PC-9 (cell line): ENCODE measurements around the gene LMX1A. TPM values are rescaled to one million over a fixed set of nuclear protein-coding genes. Genes with fewer than 3 reads are reported as not detected.

Experiments used
- BruUV-seq: library from RNA; stranded (reverse); fragments of 400-500 nt; replicated peaks from 2 replicates; lab custom pipeline; 2021; lab: Mats Ljungman, UMichigan
- CTCF ChIA-PET: fragments of 300-600 bp; sonication (Branson Sonifier 250); formaldehyde crosslinking; loops from one replicate; lab custom pipeline; 2022; ENCODE audit warnings: antibody characterized with exemption; lab: Charles Lee
- POLR2A ChIA-PET: fragments of 300-600 bp; sonication (Branson Sonifier 250); formaldehyde crosslinking; loops from one replicate; lab custom pipeline; 2022; ENCODE audit warnings: antibody characterized with exemption; ENCODE audit not compliant: unreplicated experiment; lab: Charles Lee
- DNase-seq, 2 experiments: peaks; one replicate each; pipeline versions ENCODE4 v3.0.0 to v3.0.0-alpha.2; 2015 to 2022; ENCODE audit warnings: mixed read lengths in 1 of 2
- H2AFZ ChIP-seq: fragments of 200-600 bp; sonication (generic); 2 replicates; pipeline ENCODE4 v1.8.1; 2017; ENCODE audit warnings: antibody characterized with exemption
- H3F3A ChIP-seq: fragments of 200-600 bp; sonication (generic); 2 replicates; pipeline ENCODE4 v1.8.1; 2017; ENCODE audit warnings: antibody characterized with exemption, mild to moderate bottlenecking, low read depth; ENCODE audit not compliant: insufficient read depth
- H3K27ac ChIP-seq: fragments of 200-600 bp; sonication (generic); 2 replicates; pipeline ENCODE4 v1.6.1; 2016; ENCODE audit warnings: mixed run types
- H3K27me3 ChIP-seq: fragments of 200-600 bp; sonication (generic); 2 replicates; pipeline ENCODE4 v1.6.1; 2016; ENCODE audit warnings: low read depth, mixed run types; ENCODE audit not compliant: insufficient read depth
- H3K36me3 ChIP-seq: fragments of 200-600 bp; sonication (generic); 2 replicates; pipeline ENCODE4 v1.6.1; 2016; ENCODE audit warnings: low read depth, mixed run types
- H3K4me1 ChIP-seq: fragments of 200-600 bp; sonication (generic); replicated peaks from 2 replicates; pipeline ENCODE4 v1.6.1; 2016; ENCODE audit warnings: mixed run types; ENCODE audit not compliant: insufficient read depth
- H3K4me2 ChIP-seq: fragments of 200-600 bp; sonication (generic); 2 replicates; pipeline ENCODE4 v1.6.1; 2017; ENCODE audit warnings: mixed run types
- H3K4me3 ChIP-seq: fragments of 200-600 bp; sonication (generic); 2 replicates; pipeline ENCODE4 v1.6.1; 2016; ENCODE audit warnings: mixed run types
- H3K79me2 ChIP-seq: fragments of 200-600 bp; sonication (generic); 2 replicates; pipeline ENCODE4 v1.6.1; 2017; ENCODE audit warnings: low read depth, mixed run types
- H3K9me2 ChIP-seq: fragments of 200-600 bp; sonication (generic); 2 replicates; pipeline ENCODE4 v1.8.1; 2017; ENCODE audit warnings: mild to moderate bottlenecking; ENCODE audit not compliant: insufficient read depth
- H3K9me3 ChIP-seq: fragments of 200-600 bp; sonication (generic); 2 replicates; pipeline ENCODE4 v1.8.1; 2016; ENCODE audit warnings: low read depth; ENCODE audit not compliant: insufficient read depth
- H4K20me1 ChIP-seq: fragments of 200-600 bp; sonication (generic); 2 replicates; pipeline ENCODE4 v1.8.1; 2017; ENCODE audit not compliant: insufficient read depth
- CTCF ChIP-seq: fragments of 200-600 bp; sonication (generic); conservative IDR thresholded peaks from 2 replicates; pipeline ENCODE4 v1.6.1; 2017; ENCODE audit warnings: mixed run types, antibody characterized with exemption, mild to moderate bottlenecking, moderate library complexity
- EZH2 ChIP-seq: fragments of 200-600 bp; sonication (generic); IDR thresholded peaks from 2 replicates; pipeline ENCODE4 v1.8.0; 2017; ENCODE audit warnings: antibody characterized with exemption, low read depth
- intact Hi-C: fragments of 100-400 bp; cut with micrococcal nuclease; formaldehyde crosslinking; loops from one replicate; pipeline ENCODE4 v1.10.0; 2022; ENCODE audit not compliant: unreplicated experiment
- total RNA-seq: library from RNA; stranded (reverse); gene quantifications from 2 replicates; pipeline ENCODE4 v1.2.3, GENCODE V29; 2021

Gene LMX1A
- total RNA-seq, 1 experiment from 2014 or later: not detected

GRCh38 chr1:165317612-165318011 lies 38.9 kb downstream of the LMX1A start:
- CTCF ChIA-PET: no interaction called here
- H3K4me2 ChIP-seq: no peak overlapping the region

GRCh38 chr1:165316153-165316772 lies 40.3 kb downstream of the LMX1A start:
- H3K4me1 ChIP-seq: no peaks in the 10 kb centered on the region
- H3K9me3 ChIP-seq: no peaks in the 10 kb centered on the region
- BruUV-seq: no TSS peak
- H3K36me3 ChIP-seq: no peaks in the 10 kb centered on the region
- no peak overlapping the region for H3K4me3 ChIP-seq
- no peak overlapping the region for H2AFZ ChIP-seq
- no peaks in the 10 kb centered on the region for H3K9me2 ChIP-seq
- no peaks in the 10 kb centered on the region for H3K79me2 ChIP-seq
- no peak for DNase-seq
- intact Hi-C loops: no loop called here
- H4K20me1 ChIP-seq: no peaks in the 10 kb centered on the region
- ChIA-PET CTCF (no interaction called here), POLR2A (no interaction called here)
- H3K27ac ChIP-seq: no peak overlapping the region
- H3F3A ChIP-seq: no peaks in the 10 kb centered on the region
- H3K27me3 ChIP-seq: peaks cover 21% of the 10 kb centered on the region
- no peak overlapping the region for H3K4me2 ChIP-seq
- no peak for TF ChIP-seq CTCF
- no peak for TF ChIP-seq EZH2

More at GRCh38 chr1:165317612-165318011, 38.9 kb downstream of the LMX1A start:
- no peaks in the 10 kb centered on the region for H3K9me3 ChIP-seq
- H3F3A ChIP-seq: no peaks in the 10 kb centered on the region
- no peak overlapping the region for H2AFZ ChIP-seq
- H3K27me3 ChIP-seq: peaks cover 21% of the 10 kb centered on the region
- POLR2A ChIA-PET: no interaction called here
- H3K9me2 ChIP-seq: no peaks in the 10 kb centered on the region
- no peaks in the 10 kb centered on the region for H4K20me1 ChIP-seq
- H3K4me3 ChIP-seq: no peak overlapping the region
- no peaks in the 10 kb centered on the region for H3K4me1 ChIP-seq
- DNase-seq: no peak
- no peaks in the 10 kb centered on the region for H3K36me3 ChIP-seq
- no peak for TF ChIP-seq EZH2
- no peak for TF ChIP-seq CTCF
- no peak overlapping the region for H3K27ac ChIP-seq
- intact Hi-C loops: no loop called here
- BruUV-seq: no TSS peak
- no peaks in the 10 kb centered on the region for H3K79me2 ChIP-seq

GRCh38 chr1:165315481-165315880 lies 41.0 kb downstream of the LMX1A start:
- peaks cover 21% of the 10 kb centered on the region for H3K27me3 ChIP-seq
- ChIA-PET POLR2A (no interaction called here), CTCF (no interaction called here)

More at GRCh38 chr1:165315481-165315880, 41.0 kb downstream of the LMX1A start:
- Histone ChIP-seq H3K4me3 (no peak overlapping the region), H3K9me2 (no peaks in the 10 kb centered on the region), H3K4me1 (no peaks in the 10 kb centered on the region), H3K9me3 (no peaks in the 10 kb centered on the region), H3K27ac (no peak overlapping the region), H4K20me1 (no peaks in the 10 kb centered on the region), H3K36me3 (no peaks in the 10 kb centered on the region), H2AFZ (no peak overlapping the region), H3F3A (no peaks in the 10 kb centered on the region), H3K79me2 (no peaks in the 10 kb centered on the region), H3K4me2 (no peak overlapping the region)
- intact Hi-C loops: no loop called here
- DNase-seq: no peak
- no peak for TF ChIP-seq EZH2
- no peak for TF ChIP-seq CTCF
- no TSS peak for BruUV-seq
